H1 (cell line): ENCODE data around the gene ELOVL5.

Source experiments
- CTCF ChIP-seq, 3 experiments: IDR thresholded peaks; 1 replicate in 2 of 3; 2 replicates in 1 of 3; pipeline versions ENCODE4 v1.5.1 to v1.6.1; 2011; ENCODE audit warnings: low read length in 3 of 3, mild to moderate bottlenecking in 3 of 3, inconsistent platforms in 2 of 3, low read depth in 1 of 3, moderate library complexity in 1 of 3; ENCODE audit not compliant: insufficient read depth in 1 of 3; ENCODE audit errors: control extremely low read depth in 1 of 3
- EP300 ChIP-seq, 2 experiments: IDR thresholded peaks; 1 replicate in 1 of 2; 2 replicates in 1 of 2; pipeline ENCODE4 v1.6.1; 2011 to 2012; ENCODE audit warnings: low read depth in 2 of 2, low read length in 2 of 2, mild to moderate bottlenecking in 2 of 2, borderline replicate concordance in 1 of 2, inconsistent platforms in 1 of 2, moderate library complexity in 1 of 2
- JUND ChIP-seq: IDR thresholded peaks from 2 replicates; pipeline ENCODE4 v1.6.1; 2011; ENCODE audit warnings: mild to moderate bottlenecking, improper control_type of control experiment, low read length
- MAX ChIP-seq: IDR thresholded peaks from 2 replicates; pipeline ENCODE4 v1.6.1; 2012; ENCODE audit warnings: inconsistent platforms
- POLR2A ChIP-seq, 2 experiments: IDR thresholded peaks; 1 replicate in 1 of 2; 2 replicates in 1 of 2; pipeline ENCODE4 v1.6.1; 2011; ENCODE audit warnings: low read depth in 2 of 2, low read length in 2 of 2, mild to moderate bottlenecking in 2 of 2; ENCODE audit errors: control extremely low read depth in 1 of 2
- POLR2AphosphoS5 ChIP-seq: IDR thresholded peaks from 2 replicates; pipeline ENCODE4 v1.6.1; 2011; ENCODE audit warnings: low read depth, low read length
- USF2 ChIP-seq: IDR thresholded peaks from 2 replicates; pipeline ENCODE4 v1.6.1; 2011; ENCODE audit warnings: low read length, improper control_type of control experiment
- YY1 ChIP-seq: IDR thresholded peaks from 2 replicates; pipeline ENCODE4 v1.6.1; 2011; ENCODE audit warnings: low read depth, mild to moderate bottlenecking, low read length

- TF ChIP-seq EP300 (IDR thresholded peaks at IDR 0.05; ENCODE audit: borderline replicate concordance in 1 of 2, low read depth in 2 of 2, low read length in 2 of 2) (no peak), YY1 (no peak), CTCF (IDR thresholded peaks at IDR 0.05; ENCODE audit: control extremely low read depth in 1 of 3, insufficient read depth in 1 of 3, low read depth in 1 of 3, low read length in 3 of 3) (no peak), POLR2A (IDR thresholded peaks at IDR 0.05; ENCODE audit: control extremely low read depth in 1 of 2, low read depth in 2 of 2, low read length in 2 of 2) (no peak), USF2 (no peak), MAX (no peak), POLR2AphosphoS5 (no peak), JUND (no peak)
Measured at GRCh38 chr6:53252177-53252692, 96.5 kb downstream of the ELOVL5 start.
